Fibroblast of skin of right quadriceps (primary cell): ENCODE data around the gene HPCAL1.

ENCODE experiments used
- DNase-seq: peaks from one replicate; pipeline ENCODE4 v3.0.0-alpha.2; 2013

The HPCAL1 gene

DNA sequence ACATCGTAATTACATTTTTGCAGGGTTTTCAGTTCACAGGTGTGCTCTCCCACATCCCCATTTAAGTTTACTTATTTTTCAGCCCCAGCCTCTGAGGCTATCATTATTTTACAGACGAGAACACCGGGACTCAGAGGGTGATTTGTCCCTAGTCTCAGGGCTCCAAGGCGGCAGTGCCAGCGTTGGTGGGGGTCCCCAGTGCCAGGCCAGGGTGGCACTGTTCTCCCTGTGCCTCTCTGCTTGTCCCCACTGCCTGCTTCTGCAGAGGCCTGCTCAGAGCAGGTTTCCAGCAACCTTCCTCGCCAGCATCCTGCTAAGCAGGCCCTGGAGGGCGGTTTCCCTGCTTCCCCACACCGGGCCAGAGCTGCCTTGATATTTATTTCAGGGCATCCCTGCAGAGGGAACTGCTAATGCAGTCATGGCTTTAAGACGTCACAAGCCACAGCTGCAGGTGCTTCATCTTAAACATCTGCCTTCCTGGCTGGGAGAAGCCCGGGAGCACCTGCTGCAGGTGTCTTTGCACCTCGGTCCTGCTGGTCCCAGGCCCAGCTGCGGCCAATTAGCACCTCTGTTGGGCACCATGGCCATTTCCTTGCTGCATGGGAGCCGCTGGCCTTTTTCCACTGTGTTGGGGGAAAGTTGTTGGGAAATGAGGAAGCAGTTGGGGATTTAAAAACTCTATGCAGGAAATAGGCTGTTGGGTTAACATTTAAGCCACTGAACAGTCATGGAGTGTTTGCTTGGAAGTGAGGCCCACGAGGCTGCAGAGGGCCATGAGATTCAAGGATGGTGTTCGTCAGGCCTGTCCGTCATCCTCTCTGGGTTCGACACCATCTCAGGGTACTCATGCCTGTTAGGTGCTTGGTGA, 22.8 kb downstream of the HPCAL1 start:
- DNase-seq, result no peak

DNA sequence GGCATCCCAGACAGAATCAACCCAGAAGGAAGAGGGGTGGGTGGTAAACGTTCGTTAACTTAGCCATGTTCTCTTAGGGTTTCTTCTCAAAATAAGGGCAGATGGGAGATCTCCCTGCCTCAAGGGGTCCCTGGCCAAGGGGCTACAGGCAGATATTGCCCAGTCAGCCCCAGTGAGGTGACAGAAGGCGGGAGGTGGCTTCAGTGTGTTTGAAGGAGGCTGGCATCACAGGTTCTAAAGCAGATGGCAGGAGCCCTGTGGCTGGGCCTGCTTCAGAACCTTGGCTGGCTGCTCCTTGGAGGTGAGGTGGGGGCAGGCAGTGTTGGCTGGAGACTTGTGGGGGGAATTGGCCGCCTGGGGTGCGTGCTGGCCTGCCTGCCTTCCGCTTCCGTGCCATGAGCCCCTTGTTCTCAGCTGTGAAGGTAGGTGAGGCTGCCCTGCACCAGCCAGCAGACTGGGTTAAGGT, 23.5 kb downstream of the HPCAL1 start:
- no peak for DNase-seq

DNA sequence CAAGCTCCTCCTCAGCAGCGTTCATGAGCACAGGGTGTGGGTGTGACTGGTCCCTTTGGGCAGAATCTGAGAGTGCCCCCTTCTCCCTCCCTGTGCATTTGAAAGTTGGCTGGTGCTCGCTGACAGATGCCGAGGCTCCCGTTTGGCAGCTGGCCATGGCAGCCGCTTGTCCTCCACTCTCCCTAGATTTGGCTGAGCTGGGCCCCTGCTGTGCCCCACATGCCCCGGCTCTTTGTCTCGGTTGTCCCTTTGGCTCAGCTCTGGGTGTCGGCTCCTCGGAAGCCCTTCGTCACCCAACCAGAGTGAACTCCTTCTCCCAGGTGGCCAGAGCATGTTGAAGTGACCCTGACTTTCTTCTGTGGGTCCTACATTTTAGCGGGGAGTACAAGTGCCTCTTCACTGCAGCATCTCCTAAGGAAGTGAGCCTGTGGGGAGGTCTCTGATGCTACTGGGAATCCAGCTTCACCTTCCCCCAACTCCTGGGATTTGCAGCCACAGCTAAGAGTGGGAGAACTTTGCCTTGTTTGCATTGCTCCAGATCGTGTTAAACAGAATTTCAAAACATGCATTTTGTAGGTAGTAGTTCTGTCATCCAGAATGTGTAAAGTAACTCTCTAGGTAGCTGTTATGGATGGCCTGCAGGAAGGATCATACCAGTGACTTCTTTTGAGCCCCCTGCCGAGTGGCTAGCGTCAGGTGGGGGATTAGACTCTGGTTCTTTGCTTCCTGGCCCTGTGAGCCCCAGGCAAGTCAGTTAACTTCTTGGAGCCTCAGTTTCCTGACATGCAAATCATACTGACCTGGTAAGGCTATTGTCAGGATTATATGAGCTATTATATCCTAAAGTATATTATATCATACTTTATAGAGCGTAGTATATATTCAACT, 24.2 kb downstream of the HPCAL1 start:
- DNase-seq, result no peak

DNA sequence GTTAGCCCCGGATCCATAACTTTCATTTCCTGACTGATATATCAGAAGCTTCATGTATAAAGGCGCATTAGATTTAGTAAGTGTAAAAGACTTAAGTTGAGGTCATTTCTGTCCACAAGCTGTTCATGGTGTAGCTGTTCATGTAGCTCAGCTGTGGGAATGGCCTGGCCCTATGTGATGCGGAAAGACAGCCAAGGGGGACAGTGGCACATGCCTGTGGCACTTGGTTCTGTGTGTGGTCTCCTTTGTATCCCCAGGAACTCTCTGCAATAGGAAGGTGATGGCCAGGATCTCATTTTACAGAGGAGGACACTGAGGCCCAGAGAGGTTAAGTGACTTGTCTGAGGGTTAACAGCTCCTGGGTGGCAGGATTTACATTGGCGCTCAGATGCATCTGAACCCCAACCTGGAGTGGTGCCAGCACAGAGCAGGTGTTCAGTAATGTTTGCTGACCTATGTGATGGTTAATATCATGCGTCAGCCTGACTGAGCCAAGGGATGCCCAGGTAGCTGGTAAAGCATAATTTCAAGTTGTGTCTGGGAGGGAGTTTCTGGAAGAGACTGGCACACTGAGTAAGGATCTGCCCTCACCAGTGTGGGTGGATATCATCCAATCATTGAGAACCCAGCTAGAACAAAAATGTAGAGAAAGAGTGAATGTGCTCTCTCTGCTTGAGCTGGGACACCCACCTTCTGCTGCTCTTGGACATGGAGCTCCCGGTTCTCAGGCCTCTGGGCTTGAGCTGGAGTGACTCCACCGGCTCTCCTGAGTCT, 25.4 kb downstream of the HPCAL1 start:
- no peak for DNase-seq

DNA sequence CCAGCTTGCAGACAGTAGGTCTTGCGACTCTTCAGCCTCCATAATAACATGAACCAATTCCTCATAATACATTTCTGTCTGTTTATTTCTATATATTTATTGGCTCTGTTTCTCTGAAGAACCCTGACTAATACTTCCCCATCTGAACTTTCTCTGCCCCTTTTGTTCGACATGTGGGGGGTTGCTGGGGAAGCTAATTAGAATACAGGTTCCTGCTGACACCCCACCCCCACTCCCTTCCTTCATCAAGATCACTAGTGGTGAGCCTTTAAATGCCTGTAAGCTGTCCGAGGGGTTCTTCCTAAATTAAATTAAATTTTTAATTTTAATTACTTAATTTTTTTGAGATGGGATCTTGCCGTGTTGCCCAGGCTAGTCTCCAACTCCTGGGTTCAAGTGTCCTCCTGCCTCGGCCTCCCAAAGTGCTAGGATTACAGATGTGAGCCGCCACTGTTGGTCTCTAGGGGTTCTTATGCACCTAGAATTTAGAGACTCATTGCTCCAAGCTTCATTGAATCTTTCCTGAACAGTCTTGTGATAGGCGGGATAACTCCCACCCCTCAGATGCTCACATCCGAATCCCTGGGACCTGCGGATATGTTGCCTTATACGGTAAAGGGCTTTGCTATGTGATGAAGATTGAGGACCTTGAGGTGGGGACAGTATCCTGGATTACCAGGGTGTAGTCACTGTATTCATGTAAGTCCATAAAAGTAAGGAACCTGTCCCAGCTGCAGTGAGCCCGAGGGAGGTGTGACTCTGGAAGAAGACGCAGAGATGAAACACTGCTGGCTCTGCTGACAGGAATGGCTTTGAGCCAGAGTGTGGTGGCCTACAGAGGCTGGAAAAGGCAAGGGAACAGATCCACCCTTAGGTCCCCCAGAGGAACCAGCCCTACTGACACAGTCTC, 26.2 kb downstream of the HPCAL1 start:
- DNase-seq, result no peak

DNA sequence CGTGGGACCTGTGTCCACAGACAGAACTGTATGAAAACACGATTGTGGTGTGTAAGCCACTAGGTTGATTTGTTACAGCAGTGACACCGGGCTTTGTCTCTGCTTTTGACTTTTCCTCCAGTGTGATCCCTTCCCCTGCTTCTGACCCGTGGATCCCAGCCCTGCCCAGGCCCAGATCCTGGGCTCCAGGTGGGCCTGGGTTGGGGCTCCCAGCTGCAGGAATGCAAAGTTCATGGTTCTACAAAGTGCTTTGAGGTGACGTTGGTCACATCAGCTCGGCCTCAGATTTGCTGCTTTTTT, 26.8 kb downstream of the HPCAL1 start:
- no peak for DNase-seq

DNA sequence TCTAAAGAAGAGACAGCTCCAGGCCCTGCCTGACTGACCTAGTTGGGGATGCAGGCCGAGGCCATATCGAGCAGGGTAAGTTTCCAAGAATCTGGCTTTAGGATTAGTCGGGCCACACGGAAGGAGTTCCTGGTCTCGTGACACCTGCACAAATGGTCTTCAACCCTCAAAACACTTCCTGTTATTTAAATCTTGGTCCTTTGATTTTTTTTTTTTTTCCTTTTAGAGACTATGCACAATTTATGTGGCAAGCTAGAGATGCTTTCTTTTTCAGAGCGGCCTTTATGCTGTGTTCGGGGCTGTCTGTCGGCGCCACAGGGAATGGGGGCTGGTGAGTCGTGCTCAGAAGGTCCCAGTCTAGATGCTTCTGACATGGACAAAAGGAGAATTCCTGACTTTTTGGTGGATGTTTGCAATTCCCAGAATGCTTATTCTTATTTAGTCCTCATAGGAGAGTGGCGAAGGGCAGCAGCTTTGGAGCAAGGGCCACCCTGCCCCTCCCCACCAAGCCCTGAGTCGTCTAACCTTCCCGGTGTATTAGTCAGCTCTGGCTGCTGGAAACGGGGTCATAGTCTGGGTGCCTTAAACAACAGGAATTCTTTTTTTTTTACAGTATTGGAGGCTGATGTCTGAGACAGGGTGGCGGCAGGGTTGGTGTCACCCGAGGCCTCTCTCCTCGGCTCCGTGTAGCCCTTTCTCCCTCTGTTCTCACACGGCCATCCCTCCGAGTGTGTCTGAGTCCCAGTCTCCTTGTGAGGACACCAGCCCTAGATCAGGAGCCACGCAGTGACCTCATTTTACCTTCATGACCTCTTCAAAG, 27.4 kb downstream of the HPCAL1 start:
- peak; percentile 57 for DNase-seq

DNA sequence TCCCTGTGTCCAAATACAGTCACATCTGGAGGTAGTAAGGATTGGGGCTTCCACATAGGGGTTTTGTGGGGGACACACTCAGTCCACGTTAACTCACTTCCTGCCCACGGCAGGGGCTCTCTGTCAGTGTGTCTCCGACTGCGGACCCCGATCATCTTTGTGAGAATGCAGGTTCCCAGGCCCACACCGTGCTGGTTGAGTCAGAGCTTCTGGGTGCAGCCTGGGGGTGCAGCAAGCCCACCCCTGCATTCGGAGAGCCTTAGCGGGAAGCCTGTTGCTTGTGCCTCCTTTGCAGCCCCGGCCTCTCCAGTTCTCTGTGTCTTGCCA, 28.0 kb downstream of the HPCAL1 start:
- DNase-seq, result no peak

DNA sequence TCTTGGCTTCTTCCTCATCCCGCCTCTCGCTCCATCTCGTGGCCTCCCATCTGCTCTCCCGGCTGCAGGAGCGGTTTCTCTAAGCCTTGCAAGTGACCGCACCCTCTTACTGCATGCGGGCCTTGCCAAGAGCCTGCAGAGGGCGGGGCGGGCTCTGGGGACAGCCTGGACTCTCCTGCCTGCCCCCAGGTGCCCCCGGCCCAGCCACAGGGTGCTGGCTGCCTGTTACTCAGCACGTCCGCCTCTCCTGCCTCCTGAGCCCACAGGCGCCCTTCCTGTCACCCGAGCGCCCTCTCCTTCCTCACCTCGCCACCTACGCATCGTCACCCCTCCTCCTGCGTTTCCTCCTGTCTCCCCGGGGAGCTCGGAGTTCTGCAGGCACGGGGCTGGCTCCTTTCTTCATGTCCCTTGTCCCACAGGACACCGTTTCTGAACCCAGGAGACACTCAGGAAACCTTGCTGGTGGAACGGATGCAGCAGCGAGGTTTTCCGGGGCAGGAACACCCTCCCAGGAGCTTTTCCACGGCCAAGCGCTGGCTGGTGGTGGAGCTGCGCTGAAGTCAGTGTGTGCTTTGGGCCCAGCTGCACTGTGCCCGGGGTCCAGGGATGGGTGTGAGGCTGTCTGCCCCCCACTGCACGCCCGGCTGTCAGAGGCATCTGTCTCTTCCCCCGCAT, 28.5 kb downstream of the HPCAL1 start:
- peak; percentile 17 for DNase-seq

DNA sequence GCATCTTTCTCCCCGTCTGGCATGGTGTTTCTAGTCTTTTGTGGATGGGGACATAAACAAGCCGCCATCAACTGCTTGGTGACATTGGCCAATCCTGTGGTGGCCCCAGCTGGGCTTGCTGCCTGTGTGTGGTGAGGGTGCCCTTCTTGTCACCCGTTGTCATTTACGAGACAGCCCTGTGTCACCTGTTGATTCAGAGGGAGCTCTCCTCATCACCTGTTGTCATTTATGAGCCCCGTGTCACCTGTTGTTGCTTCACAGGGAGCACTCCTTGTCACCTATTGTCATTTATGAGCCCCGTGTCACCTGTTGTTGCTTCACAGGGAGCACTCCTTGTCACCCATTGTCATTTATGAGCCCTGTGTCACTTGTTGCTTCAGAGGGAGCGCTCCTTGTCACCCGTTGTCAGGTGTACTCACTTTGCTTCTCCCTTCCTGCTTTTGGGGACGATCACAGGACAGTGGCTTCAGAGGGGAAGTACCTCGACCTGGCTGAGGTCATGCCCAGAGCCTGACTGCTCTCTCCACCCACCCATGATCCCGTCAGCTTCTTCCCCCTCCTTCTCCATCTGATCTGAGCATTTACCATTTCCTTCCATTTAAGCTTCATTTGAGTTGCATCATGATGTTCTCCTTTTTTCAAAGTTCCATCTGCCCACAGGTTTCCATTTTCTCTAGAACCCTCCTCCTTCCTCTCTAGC, 29.1 kb downstream of the HPCAL1 start:
- DNase-seq, result no peak

DNA sequence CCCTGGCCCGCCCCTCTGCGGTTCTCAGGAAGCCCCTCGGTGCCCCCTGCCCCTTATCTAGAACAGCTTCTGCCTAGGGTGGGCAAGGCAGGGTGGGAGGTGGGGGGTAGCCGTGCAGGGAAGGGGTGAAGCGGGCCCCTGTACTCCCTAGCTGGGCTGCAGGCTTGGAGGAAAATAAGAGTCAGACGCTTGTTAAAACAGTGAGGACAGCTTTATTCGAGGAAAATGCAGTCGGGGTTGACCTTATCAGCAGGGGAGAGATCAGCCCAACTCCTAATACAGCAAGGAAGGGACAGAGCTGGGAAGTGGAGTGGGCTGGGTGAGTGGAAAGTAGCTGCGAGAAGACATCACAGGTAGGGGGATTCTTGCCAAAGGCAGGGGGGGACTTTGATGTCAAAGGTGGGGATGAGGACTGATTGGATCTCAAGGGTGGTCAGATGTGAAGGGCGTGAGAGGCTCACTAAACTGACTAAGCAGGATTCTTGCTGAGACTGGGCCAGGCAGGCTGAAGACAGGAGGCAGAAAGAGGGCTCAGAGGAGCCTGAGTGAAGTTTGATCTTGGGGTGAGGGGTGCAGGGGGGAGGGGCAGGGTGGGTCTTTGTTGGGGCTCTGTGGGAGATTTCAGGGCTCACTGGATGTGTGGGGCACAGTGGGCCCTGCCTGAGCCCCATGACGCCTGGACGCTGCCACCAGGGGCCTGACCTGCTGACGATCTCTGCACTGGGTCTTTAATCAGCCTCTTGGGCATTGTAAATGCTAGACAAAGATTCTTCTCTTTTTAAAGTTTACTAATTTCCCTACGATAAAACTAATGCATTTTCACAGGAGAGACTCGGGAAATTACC, 29.9 kb downstream of the HPCAL1 start:
- DNase-seq, result no peak

DNA sequence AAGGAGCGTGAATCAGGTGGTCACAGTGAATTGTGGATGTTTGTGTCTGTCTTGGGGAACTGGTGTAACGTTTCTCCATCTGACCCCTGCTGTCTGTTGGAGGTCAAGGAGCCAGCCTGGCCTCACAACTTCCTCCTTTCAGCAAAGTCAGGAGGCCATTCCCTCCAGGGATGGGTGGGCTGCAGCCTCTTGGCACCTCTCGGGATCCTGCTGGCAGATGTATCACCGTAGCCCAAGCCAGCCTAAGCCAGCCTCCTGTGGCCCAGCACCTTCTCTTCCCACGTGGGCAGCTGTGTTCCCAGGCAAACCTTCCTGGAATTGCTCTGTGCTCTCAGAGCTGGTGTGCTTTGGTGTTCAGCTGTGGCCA, 30.5 kb downstream of the HPCAL1 start:
- DNase-seq, result no peak

DNA sequence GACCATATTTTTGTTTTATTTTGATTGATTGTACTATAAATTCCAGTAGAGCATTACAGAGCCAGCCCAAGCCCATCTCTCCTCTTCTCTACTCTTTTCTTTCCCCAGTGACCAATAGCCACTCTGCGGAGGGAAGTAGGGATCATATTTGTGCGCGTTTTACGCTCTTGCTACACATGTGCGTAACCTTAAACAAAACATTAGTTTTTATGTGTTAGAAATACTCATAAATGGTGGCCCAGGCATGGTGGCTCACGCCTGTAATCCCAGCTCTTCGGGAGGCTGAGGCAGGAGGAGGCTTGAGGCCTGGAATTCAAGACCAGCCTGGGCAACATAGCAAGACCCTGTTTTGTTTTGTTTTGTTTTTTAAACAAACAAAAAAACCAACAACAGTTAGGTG, 31.3 kb downstream of the HPCAL1 start:
- no peak for DNase-seq

DNA sequence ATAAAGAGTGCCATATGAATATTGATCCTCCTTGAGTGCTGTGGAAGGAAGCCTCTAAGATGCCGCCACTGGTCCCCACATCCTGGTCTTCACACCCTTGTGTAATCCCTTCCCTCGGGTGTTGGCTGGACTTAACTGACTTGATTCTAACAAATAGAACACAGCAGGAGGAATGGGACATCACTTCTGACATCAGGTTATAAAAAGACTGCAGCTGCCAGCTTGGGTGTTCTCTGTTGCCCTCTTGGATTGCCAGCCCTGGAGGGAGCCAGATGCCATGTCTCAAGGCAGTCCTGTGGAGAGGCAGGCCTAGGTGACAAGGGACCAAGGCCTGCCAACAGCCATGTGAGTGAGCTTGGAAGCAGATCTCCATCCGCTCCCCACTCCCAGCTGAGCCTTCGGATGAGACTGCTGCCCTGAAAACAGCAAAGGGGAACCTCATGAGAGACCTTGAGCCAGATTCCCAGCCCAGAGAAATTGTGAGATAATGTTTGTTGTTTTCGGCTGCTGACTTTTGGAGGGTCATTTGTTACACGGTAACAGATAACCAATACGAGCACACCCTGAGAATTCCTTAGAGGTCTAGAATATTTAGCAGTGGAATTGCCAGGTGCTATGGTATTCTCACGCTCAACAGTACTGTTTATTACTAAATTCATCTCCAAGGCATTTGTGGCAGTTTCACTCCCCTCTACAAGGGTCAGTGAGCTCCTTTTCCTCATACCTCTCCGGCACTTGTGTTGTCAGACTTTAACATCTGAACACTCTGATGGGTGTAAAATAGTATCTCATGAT, 32.5 kb downstream of the HPCAL1 start:
- no peak for DNase-seq

DNA sequence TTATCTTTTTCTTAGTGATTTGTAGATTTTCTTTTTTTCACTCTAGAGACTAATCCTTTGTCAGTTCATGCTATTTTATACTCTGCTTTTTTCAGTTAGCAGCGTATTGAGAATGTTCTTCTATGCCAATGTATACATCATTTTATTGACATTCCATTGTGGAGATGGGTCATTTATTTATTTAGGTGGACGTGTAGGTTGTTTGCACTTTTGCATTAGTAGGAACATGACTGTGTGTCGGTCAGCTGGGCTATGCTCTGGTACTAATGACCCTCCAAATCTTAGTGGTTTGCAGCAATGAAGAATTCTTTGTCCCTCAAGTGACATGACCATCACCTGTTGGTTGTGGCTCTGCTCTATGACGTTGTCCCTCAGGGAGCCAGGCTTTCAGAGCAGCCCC, 33.6 kb downstream of the HPCAL1 start:
- no peak for DNase-seq

DNA sequence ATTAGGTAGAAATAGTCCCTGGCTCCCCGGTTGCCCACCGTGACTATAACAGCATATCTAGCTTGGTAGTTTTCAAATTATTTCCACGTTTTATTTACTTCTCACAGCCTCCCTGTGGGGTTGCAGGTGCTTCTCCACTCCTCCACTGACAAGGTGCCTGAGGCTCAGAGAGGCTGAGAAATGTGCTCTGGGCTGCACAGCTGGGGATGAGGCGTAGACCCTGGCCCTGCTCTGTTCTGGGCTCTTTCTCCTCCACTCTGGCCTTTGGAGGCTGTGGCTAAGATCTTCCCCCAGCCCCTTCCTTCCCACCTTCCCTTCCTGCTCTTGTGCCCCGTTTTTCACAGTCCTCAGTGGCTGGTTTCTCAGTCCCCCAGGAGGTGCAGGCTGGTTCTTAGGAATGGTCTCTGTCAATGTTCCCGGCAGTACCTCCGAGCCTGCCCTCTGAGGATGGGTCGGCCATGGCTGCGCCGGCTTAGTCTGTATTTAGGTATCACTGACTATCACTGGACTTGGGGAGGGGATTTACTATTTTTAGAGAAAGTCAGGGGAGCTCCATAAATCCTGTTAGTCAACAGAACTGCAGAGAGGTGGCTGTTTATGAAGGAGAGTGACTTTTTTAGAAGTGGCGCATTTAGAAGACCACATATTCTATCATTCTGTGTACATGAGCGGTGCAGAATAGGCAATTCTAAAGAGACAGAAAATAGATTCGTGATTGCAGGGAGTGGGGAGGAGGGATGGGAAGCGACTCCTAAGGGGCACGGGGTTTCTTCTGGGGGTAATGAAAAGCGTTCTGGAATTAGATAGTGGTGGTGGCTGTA, 35.0 kb downstream of the HPCAL1 start:
- no peak for DNase-seq
